C4-2B (cell line): ENCODE results near the gene LEAP2.

Source experiments
- H3K27ac ChIP-seq: fragments of 450-650 bp; 2 replicates; pipeline ENCODE4 v1.5.1; 2017
- ZFX ChIP-seq: fragments of 450-650 bp; IDR thresholded peaks from 2 replicates; pipeline ENCODE4 v1.6.1; 2017
- TF ChIP-seq, protein P1 (sequence below): fragments of 450-650 bp; conservative IDR thresholded peaks from 2 replicates; pipeline ENCODE4 v1.5.1; 2017; ENCODE audit warnings: mild to moderate bottlenecking

Gene LEAP2, protein sequence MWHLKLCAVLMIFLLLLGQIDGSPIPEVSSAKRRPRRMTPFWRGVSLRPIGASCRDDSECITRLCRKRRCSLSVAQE

DNA sequence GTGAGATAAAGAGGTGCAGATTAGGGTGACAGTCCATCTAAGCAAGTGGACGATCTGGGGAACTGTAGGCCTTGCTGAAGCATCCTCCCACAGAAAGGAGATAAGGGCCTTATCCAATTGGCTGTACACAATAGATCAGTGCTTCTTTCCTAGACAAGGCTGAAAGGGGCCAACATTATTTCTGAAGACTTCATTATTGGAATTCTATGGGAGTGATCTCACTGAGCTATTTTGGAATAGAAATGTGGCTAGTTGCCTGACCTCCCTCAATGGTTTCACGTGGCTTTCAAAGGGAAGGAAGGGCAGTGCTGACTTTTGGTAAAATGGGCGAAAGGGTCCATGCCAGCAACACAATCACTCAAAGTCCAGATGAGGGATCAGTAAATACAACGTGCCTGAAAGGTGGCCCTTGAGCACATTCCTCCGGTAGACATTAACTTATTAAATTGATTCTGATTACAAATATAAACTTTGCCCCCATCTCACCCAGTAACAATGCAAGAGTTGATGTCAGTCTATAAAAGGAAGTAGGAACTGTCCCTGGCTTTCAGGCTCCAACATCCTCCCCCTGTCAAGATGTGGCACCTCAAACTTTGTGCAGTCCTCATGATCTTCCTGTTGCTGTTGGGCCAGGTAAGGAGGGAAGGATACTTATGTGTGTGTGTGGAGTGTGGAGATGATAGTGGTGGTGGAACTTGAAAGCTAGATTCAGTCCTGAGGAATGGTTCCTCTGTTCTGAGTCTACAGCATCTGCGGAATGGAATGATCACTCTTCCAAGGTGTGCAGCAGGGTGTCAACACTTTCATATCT is at the start of gene LEAP2:
TSS of gene LEAP2 (plus strand) at position 550 of the 811 bp plus-strand sequence. CDS start at position 577, 27 bp downstream.
- no peak within 1 kb of the TSS for H3K27ac ChIP-seq
- no peak for TF ChIP-seq ZFX
- TF ChIP-seq, protein P1, sequence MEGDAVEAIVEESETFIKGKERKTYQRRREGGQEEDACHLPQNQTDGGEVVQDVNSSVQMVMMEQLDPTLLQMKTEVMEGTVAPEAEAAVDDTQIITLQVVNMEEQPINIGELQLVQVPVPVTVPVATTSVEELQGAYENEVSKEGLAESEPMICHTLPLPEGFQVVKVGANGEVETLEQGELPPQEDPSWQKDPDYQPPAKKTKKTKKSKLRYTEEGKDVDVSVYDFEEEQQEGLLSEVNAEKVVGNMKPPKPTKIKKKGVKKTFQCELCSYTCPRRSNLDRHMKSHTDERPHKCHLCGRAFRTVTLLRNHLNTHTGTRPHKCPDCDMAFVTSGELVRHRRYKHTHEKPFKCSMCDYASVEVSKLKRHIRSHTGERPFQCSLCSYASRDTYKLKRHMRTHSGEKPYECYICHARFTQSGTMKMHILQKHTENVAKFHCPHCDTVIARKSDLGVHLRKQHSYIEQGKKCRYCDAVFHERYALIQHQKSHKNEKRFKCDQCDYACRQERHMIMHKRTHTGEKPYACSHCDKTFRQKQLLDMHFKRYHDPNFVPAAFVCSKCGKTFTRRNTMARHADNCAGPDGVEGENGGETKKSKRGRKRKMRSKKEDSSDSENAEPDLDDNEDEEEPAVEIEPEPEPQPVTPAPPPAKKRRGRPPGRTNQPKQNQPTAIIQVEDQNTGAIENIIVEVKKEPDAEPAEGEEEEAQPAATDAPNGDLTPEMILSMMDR: no peak

DNA sequence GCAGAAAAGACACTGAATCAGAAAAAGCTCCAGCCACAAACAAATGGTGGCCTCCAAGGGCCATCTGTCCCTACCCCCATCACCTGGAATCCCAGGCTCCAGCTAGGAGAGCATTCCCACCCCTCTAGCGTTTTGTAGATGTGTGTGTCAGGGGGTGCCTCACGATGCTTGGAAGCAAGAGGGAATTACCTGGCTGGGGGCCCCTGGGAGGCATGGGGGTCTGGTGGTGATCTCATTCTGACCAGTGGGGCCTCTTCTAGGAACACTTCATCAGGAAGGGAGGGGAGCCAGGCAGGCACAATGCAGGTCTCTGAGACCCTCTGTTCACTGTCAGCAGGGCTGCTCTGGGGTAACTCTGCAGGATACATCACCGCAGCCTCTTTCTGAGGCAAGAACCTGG is 49.0 kb upstream of the LEAP2 start:
- TF ChIP-seq ZFX: no peak
- TF ChIP-seq, protein P1: no peak
- no peak overlapping the region for H3K27ac ChIP-seq

DNA sequence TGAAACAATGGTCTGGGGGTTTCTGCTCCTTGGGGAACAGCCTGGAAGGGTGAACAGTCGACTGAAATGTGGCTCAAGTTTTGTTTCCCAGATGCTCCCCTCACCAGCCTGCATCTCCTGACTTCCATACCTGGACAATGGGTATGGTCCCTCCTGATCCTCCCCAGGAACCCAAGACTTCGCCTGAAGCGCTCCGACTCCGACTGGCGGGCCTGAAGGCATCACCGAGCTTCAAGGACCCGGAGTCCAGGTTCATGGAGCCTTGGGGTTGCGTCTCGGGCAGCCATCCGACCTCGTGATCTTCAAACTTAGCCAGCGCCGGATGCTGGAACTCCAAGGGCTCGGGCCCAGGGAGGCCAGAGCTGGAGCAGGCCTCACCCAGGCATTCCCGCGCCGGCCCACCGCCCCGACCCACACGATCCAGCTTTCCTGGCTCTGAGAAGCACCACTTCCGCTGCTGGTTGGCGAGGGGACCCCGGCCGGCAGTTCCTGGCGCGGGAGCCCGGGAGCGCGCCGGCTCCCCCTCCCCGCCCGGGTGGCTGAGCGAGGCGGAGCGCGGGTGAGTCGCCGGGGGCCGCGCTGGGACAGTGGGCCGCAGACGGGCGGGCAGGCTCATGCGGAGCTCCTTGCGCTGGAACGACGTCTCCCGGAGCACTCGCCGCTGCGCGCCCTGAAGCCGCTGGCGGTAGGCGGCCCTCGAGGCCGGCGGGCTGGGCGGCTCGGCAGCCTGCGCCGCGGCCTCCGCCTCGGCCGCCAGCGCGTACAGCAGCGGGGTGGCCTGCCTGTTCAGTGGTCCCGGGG is 48.2 kb upstream of the LEAP2 start:
- H3K27ac ChIP-seq: no peak overlapping the region
- no peak for TF ChIP-seq ZFX
- TF ChIP-seq, protein P1: no peak

DNA sequence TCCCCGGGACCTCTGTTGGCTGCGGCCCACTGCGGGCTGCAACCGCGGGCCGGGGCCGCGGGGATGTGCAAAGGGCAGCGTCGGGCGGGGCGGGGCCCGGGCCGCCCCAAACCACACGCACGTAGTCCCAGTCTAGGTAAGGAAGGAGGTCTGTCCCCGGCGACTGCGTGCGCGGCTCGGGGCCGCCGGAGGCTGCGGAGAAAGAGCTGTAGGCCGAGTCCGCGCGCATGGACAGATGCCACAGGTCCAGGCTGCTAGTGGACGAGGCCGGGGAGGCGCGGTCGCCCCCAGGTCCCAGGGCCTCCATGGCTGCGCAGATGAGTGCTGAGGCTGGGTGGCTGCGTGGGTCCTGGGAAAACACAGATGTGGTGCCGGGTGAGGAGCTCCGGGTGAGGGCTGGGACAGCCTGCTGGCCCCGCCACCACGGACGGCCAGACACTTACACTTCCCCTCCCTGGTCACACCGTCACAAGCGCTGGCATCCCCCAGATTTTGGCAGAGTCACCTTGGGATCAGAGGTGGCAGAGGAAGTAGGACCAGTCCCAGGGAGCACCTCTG is 47.6 kb upstream of the LEAP2 start:
- no peak for TF ChIP-seq ZFX
- TF ChIP-seq, protein P1: no peak
- peak overlapping the region; percentile 1; the same call in 1 of the 2 replicates for H3K27ac ChIP-seq

DNA sequence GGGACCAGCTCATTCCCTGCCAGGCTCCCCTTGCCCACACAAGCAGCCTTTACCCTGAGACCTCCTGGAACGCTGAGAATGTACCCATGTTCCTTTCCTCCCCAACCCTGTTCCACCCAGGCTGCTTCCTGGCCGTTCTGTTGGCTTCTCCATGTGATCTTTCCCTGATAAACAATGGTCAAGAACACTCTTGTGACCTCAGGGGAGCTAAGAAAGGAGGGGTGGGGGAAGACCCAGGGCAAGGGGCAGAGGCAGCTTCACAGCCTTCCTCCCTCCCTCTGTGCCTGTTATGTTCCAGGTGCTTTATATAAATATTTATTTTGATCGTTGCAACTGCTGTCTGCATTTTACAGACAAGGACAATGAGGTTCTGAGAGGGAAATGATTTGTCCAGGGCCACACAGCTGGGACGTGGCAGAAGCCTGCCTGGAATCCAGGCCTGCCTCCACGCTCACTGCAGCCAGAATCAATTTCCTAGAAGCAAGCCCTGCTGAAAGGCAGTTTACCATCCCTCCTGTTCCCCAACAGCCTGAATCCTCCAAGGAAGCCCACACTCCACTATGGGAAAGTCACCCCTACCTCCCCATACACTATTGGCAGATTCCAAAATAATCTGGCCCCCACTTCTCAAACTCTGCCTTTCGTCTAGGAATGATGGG is 46.9 kb upstream of the LEAP2 start:
- peak overlapping the region; percentile 1; the same call in 1 of the 2 replicates for H3K27ac ChIP-seq
- no peak for TF ChIP-seq ZFX
- TF ChIP-seq, protein P1: no peak

DNA sequence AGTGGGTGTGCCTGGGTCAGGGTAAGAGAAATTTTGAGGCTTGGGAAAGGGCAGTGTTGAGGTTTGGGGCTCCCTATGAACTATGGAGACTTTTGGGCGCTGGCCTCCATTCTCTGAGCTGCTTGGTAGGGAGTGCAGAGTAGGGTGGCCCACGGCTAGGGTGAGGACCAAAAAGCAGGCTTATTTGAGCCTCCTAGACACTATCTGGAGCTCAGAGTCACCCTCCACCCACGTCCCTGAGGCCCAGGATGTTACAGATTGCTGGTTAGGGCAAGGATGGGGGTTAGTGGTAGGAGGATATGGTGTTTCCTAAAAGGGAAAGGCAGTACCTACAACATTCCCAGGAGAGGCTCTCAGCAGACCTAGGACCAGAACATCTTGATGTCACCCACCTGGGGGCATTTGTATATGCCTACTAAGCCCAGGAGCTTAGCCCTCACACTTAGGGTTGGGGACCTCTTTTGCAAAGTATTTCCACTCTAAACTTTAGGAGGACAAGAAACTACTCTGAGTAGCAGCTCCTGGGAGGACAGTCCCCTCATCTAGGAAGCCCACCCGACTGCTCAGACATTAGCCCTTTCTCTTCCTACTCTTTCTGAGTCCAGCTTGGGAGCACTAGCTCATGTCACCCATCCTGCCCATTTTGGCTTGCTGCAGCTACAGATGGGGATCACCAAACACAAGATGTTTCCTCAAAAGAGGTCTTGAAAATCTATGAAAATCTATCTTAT is 45.4 kb upstream of the LEAP2 start:
- TF ChIP-seq, protein P1: no peak
- no peak for TF ChIP-seq ZFX
- H3K27ac ChIP-seq: no peak overlapping the region
